Ovary (tissue), 9 donors: ENCODE results near the gene MAPK1. TPM values are rescaled to one million over a fixed set of nuclear protein-coding genes. Genes with fewer than 3 reads are reported as not detected.
"Not testable (repeated sequence)": the region's sequence is repeated elsewhere in the genome, so short reads cannot be mapped to it uniquely, and the experiment has no call there.

ENCODE experiments used
- DNase-seq, 5 donors: peaks; one replicate each; pipeline ENCODE4 v3.0.0-alpha.2; 2019 to 2020
- H3K27ac ChIP-seq, 2 donors: fragments of 200-600 bp; one replicate each; pipeline versions ENCODE4 v1.5.1 to v1.8.0; 2019 to 2022
- H3K27me3 ChIP-seq: fragments of 200-600 bp; one replicate; pipeline ENCODE4 v1.8.0; 2022
- H3K36me3 ChIP-seq: fragments of 200-600 bp; sonication (generic); one replicate; pipeline ENCODE4 v1.5.1; 2019
- H3K4me1 ChIP-seq: one replicate; pipeline ENCODE4 v1.8.1; 2013; ENCODE audit warnings: mild to moderate bottlenecking, moderate library complexity; ENCODE audit not compliant: insufficient read depth
- H3K4me3 ChIP-seq: fragments of 200-600 bp; sonication (generic); one replicate; pipeline ENCODE4 v1.5.1; 2017
- H3K9me3 ChIP-seq, 2 donors: fragments of 200-600 bp in 1 of 2; sonication (generic) in 1 of 2; one replicate each; pipeline versions ENCODE4 v1.5.1 to v1.8.1; 2013 to 2019; ENCODE audit warnings: mild to moderate bottlenecking in 1 of 2, moderate library complexity in 1 of 2
- EP300 ChIP-seq: sonication (generic); formaldehyde crosslinking; IDR thresholded peaks from one replicate; pipeline ENCODE4 v1.6.1; 2017; ENCODE audit warnings: antibody characterized with exemption
- POLR2A ChIP-seq: fragments of 450-650 bp; IDR thresholded peaks from one replicate; pipeline ENCODE4 v1.6.1; 2017; ENCODE audit warnings: antibody characterized with exemption, mild to moderate bottlenecking, moderate library complexity
- WGBS, 3 donors: extraction: QIAGEN DNeasy Blood & Tissue Kit in 1 of 3; methylation state at CpG; one replicate each; pipeline versions ENCODE4 v1.1.5 to v1.1.7; 2013 to 2017; 5-methylcytosine and 5-hydroxymethylcytosine counted together
- intact Hi-C, 4 donors: fragments of 100-400 bp; cut with DNase I; formaldehyde crosslinking; loops; one replicate each; pipeline versions ENCODE4 v1.11.0 to v1.15.1; 2022 to 2023
- polyA plus RNA-seq, 2 donors: library from polyadenylated mRNA; stranded (reverse); fragments of 200-250 nt in 1 of 2; fragments of 350-450 nt in 1 of 2; fragmentation: Illumina TruSeq in 1 of 2; extraction: RNeasy Lipid Tissue Mini Kit (QIAGEN cat#74804) in 1 of 2; gene quantifications; one replicate each; pipeline ENCODE4 v1.2.3, GENCODE V29; 2013 to 2014
- total RNA-seq, 7 donors: library from RNA; depleted of rRNA in 2 of 7; stranded (reverse); fragments of >200 nt in 2 of 7; fragmentation: NEBNext Ultra II Directional in 3 of 7; extraction: Animal tissue kit (Norgen Biotek cat#: 25700) in 3 of 7; gene quantifications; one replicate each; pipeline versions ENCODE4 v1.1.0 to v1.2.4, GENCODE V29; 2016 to 2023
- TF ChIP-seq, protein P1 (sequence below), 3 donors: fragments of 450-650 bp in 2 of 3; fragments of 200-600 bp in 1 of 3; IDR thresholded peaks; one replicate each; pipeline versions ENCODE4 v1.5.1 to v1.8.0; 2016 to 2022; ENCODE audit warnings: antibody characterized with exemption in 3 of 3, mild to moderate bottlenecking in 1 of 3
- donor health status: DM: no; HTN: no; CAD: no; lungs with moderate emphysema.
- donor health status: DM: no; HTN: no; CAD: no.
- donor health status: Bipolar disorder and iron deficiency.
- donor health status: DM: yes; HTN: yes; CAD: no.
- donor health status: DM: no; HTN: no; CAD: no.
- donor health status: DM: yes; HTN: yes; CAD: no.

MAPK1 gene
- total and polyA plus RNA-seq, 9 donors = 12.3 to 125 (median 98.1) TPM

DNA sequence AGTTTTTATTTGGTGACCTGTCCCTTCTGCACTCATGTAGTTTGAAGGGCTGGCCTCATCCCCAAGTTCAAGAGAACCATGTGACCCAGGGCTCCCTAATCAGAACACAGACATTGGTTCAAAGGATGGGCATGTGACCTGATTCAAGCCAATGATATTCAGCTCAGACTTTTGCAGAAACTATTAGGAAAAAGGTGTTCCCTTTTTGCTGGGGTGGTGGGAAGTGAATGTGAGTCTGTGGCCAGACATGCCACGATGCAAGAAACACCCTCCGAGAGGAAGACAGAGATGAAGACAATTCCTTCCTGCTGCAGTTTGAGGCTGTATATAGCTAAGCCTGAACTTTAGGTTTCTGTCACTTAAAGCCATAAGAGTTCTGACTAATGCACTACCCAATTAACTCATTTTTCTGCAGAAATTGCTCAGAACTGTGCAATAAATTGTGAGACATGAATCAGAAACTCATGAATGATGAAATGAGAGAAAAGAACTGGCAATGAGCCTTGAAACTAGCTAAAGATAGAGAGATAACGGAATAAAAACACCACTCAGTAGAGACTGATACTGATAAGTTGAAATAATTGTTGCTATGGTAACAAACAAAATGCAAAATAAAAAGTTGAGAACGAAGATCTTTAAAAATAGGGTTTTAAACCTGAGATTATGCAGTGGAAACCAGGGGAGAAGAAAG lies 9.2 kb upstream of the MAPK1 start:
- no peak for DNase-seq
- no peak overlapping the region for H3K27ac ChIP-seq
- no peaks in the 10 kb centered on the region for H3K4me1 ChIP-seq
- TF ChIP-seq, protein P1, sequence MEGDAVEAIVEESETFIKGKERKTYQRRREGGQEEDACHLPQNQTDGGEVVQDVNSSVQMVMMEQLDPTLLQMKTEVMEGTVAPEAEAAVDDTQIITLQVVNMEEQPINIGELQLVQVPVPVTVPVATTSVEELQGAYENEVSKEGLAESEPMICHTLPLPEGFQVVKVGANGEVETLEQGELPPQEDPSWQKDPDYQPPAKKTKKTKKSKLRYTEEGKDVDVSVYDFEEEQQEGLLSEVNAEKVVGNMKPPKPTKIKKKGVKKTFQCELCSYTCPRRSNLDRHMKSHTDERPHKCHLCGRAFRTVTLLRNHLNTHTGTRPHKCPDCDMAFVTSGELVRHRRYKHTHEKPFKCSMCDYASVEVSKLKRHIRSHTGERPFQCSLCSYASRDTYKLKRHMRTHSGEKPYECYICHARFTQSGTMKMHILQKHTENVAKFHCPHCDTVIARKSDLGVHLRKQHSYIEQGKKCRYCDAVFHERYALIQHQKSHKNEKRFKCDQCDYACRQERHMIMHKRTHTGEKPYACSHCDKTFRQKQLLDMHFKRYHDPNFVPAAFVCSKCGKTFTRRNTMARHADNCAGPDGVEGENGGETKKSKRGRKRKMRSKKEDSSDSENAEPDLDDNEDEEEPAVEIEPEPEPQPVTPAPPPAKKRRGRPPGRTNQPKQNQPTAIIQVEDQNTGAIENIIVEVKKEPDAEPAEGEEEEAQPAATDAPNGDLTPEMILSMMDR (IDR thresholded peaks at IDR 0.05) = no peak
- TF ChIP-seq EP300 (no peak), POLR2A (no peak)
- H3K27me3 ChIP-seq = no peaks in the 10 kb centered on the region
- intact Hi-C loops = no loop called here
- no peaks in the 10 kb centered on the region for H3K9me3 ChIP-seq
- no peak overlapping the region for H3K4me3 ChIP-seq
- WGBS, 3 donors = 73 to 75% (median 73%) methylated on average over 4 of the region's 4 CpGs
- H3K36me3 ChIP-seq = no peaks in the 10 kb centered on the region

DNA sequence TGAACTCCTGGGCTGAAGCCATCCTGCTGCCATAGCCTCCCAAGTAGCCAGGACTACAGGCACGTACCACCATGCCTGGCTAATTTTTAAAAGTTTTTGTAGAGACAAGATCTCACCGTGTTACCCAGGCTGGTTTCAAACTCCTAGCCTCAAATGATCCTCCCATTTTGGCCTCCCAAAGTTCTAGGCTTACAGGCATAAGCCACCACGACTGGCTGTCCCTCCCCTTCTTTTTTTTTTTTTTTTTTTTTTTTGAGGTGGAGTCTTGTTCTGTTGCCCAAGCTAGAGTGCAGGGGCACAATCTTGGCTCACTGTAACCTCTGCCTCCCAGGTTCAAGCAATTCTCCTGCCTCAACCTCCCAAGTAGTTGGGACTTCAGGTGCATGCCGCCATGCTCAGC lies 7.5 kb upstream of the MAPK1 start:
- H3K9me3 ChIP-seq, H3K4me3 ChIP-seq, H3K27ac ChIP-seq, H3K36me3 ChIP-seq, DNase-seq, H3K27me3 ChIP-seq, H3K4me1 ChIP-seq, intact Hi-C loops: not testable (repeated sequence)
- WGBS, 3 donors = 77 to 82% (median 80%) methylated on average over 4 of the region's 4 CpGs

DNA sequence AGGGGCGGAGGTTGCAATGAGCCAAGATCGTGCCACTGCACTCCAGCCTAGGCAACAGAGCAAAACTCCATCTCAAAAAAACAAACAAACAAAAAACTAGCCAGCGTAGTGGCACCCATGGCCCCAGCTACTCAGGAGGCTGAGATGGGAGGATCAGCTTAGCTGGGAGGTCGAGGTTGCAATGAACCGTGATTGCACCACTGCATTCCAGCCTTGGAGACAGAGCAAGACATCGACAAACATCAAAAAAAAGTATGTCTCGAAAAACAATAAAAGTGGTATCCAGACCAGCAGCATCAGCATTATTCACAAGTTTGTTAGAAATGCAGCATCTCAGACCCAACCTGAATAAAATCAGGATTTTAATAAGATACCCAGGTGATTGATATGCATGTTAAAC lies 6.2 kb upstream of the MAPK1 start:
- no peak for DNase-seq
- H3K9me3 ChIP-seq = no peaks in the 10 kb centered on the region
- H3K4me3 ChIP-seq = no peak overlapping the region
- H3K27me3 ChIP-seq = no peaks in the 10 kb centered on the region
- no peak overlapping the region for H3K27ac ChIP-seq
- WGBS, 3 donors = 83 to 92% (median 88%) methylated on average over 7 of the region's 7 CpGs
- no peaks in the 10 kb centered on the region for H3K36me3 ChIP-seq
- TF ChIP-seq, protein P1 (IDR thresholded peaks at IDR 0.05) = no peak
- no peak for TF ChIP-seq EP300
- no peak for TF ChIP-seq POLR2A
- intact Hi-C loops = no loop called here
- H3K4me1 ChIP-seq = no peaks in the 10 kb centered on the region

DNA sequence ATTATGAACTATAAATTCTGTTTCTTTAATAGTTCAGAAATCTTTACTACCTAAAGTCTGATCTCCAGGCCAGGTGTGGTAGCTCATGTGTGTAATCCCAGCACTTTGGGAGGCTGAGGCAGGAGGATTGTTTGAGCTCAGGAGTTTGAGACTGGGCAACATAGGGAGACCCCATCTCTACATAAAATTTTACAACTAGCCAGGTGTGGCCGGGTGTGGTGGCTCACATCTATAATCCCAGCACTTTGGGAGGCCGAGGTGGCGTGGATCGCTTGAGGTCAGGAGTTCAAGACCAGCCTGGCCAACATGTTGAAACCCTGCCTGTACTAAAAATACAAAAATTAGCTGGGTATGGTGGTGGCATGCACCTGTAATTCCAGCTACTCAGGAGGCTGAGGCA lies 5.3 kb upstream of the MAPK1 start:
- H3K9me3 ChIP-seq, H3K4me1 ChIP-seq, DNase-seq, H3K27me3 ChIP-seq, H3K27ac ChIP-seq, H3K36me3 ChIP-seq, H3K4me3 ChIP-seq, intact Hi-C loops: not testable (repeated sequence)
- 93 to 96% (median 95%) methylated on average over 4 of the region's 4 CpGs for WGBS, 3 donors

DNA sequence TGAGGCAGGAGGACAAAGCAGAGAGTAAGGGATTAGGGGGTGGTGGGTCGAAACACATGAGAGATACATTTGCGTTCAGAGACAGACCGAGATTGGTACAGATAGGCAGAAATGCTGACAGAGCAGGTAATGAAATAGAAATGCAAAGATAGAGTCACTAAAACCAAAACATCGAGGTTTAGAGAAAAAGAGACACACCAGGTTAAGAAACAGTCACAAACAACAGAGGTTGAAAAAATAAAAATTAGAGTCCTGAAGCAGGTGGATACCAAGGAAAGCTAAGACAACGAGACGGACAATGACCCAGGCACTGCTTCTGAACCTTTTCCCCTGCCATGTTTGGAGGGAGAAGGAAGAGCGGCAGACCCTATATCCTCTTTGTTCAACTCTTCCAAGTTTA lies 1.2 kb upstream of the MAPK1 start:
- DNase-seq = no peak
- peaks cover 6% of the 10 kb centered on the region for H3K4me1 ChIP-seq
- TF ChIP-seq, protein P1 (IDR thresholded peaks at IDR 0.05) = no peak
- TF ChIP-seq POLR2A (no peak), EP300 (no peak)
- intact Hi-C loops = no loop called here
- no peak overlapping the region for H3K27ac ChIP-seq
- no peak overlapping the region for H3K4me3 ChIP-seq
- 91 to 93% (median 92%) methylated on average over 7 of the region's 7 CpGs for WGBS, 3 donors
- no peaks in the 10 kb centered on the region for H3K36me3 ChIP-seq
- H3K9me3 ChIP-seq = no peaks in the 10 kb centered on the region
- H3K27me3 ChIP-seq = no peaks in the 10 kb centered on the region
